GM12878 (cell line): Measurements from ENCODE around the gene LPCAT3. TPM values are rescaled to one million over a fixed set of nuclear protein-coding genes. Genes with fewer than 3 reads are reported as not detected.

Source experiments
- BACH1 ChIP-seq: fragments of 450-650 bp; IDR thresholded peaks from 2 replicates; pipeline ENCODE4 v1.6.1; 2017; ENCODE audit warnings: mild to moderate bottlenecking, borderline replicate concordance
- BCL11A ChIP-seq: IDR thresholded peaks from 2 replicates; pipeline ENCODE4 v1.6.1; 2011; ENCODE audit warnings: low read depth, low read length
- CREM ChIP-seq: IDR thresholded peaks from 2 replicates; pipeline ENCODE4 v1.6.1; 2014; ENCODE audit warnings: antibody characterized with exemption, low read depth
- DPF2 ChIP-seq: fragments of 450-650 bp; IDR thresholded peaks from 2 replicates; pipeline ENCODE4 v1.6.1; 2017; ENCODE audit warnings: mild to moderate bottlenecking
- E2F4 ChIP-seq: IDR thresholded peaks from 2 replicates; pipeline ENCODE4 v1.6.1; 2012; ENCODE audit warnings: low read depth, low read length, improper control_type of control experiment
- EGR1 ChIP-seq, 2 experiments: IDR thresholded peaks; 1 replicate in 1 of 2; 2 replicates in 1 of 2; pipeline ENCODE4 v1.6.1; 2011 to 2012; ENCODE audit warnings: low read depth in 2 of 2, low read length in 2 of 2, borderline replicate concordance in 1 of 2, mild to moderate bottlenecking in 1 of 2, moderate library complexity in 1 of 2
- FOS ChIP-seq: IDR thresholded peaks from 3 replicates; pipeline ENCODE4 v1.6.1; 2011; ENCODE audit warnings: borderline replicate concordance; ENCODE audit not compliant: insufficient read length; ENCODE audit errors: extremely low read depth
- HDAC2 ChIP-seq: fragments of 200-600 bp; sonication (generic); IDR thresholded peaks from 2 replicates; pipeline ENCODE4 v1.6.1; 2017
- LARP7 ChIP-seq: fragments of 450-650 bp; IDR thresholded peaks from 2 replicates; pipeline ENCODE4 v1.6.1; 2017; ENCODE audit warnings: mild to moderate bottlenecking
- MEF2B ChIP-seq: fragments of 450-650 bp; IDR thresholded peaks from 2 replicates; pipeline ENCODE4 v1.6.1; 2018; ENCODE audit warnings: mild to moderate bottlenecking, moderate library complexity; ENCODE audit not compliant: partially characterized antibody, poor library complexity, severe bottlenecking
- NFIC ChIP-seq: IDR thresholded peaks from 2 replicates; pipeline ENCODE4 v1.6.1; 2012; ENCODE audit warnings: low read depth, mild to moderate bottlenecking, inconsistent platforms, low read length, moderate library complexity
- NFYB ChIP-seq: IDR thresholded peaks from 2 replicates; pipeline ENCODE4 v1.6.1; 2011; ENCODE audit warnings: low read depth, mild to moderate bottlenecking, low read length, improper control_type of control experiment, moderate library complexity; ENCODE audit not compliant: insufficient read depth
- PKNOX1 ChIP-seq: fragments of 450-650 bp; IDR thresholded peaks from 2 replicates; pipeline ENCODE4 v1.6.1; 2016; ENCODE audit warnings: mild to moderate bottlenecking
- RAD51 ChIP-seq: fragments of 450-650 bp; IDR thresholded peaks from 2 replicates; pipeline ENCODE4 v1.6.1; 2016; ENCODE audit warnings: moderate library complexity, mild to moderate bottlenecking, inconsistent platforms
- SIN3A ChIP-seq: IDR thresholded peaks from 2 replicates; pipeline ENCODE4 v1.6.1; 2012; ENCODE audit warnings: low read depth, low read length, improper control_type of control experiment
- SKIL ChIP-seq: fragments of 450-650 bp; IDR thresholded peaks from 2 replicates; pipeline ENCODE4 v1.6.1; 2017; ENCODE audit warnings: mild to moderate bottlenecking, low read depth, inconsistent platforms; ENCODE audit not compliant: poor library complexity, severe bottlenecking
- SPI1 ChIP-seq: IDR thresholded peaks from 2 replicates; pipeline ENCODE4 v1.6.1; 2011; ENCODE audit warnings: low read depth, mild to moderate bottlenecking, low read length, moderate library complexity, borderline replicate concordance; ENCODE audit not compliant: insufficient read depth
- SREBF1 ChIP-seq: IDR thresholded peaks from 2 replicates; pipeline ENCODE4 v1.6.1; 2012; ENCODE audit warnings: mild to moderate bottlenecking, low read length
- SREBF2 ChIP-seq: IDR thresholded peaks from 2 replicates; pipeline ENCODE4 v1.6.1; 2012; ENCODE audit warnings: mild to moderate bottlenecking, low read length
- SUPT20H ChIP-seq: IDR thresholded peaks from 2 replicates; pipeline ENCODE4 v1.6.1; 2011; ENCODE audit warnings: low read depth, mild to moderate bottlenecking, low read length, moderate library complexity, borderline replicate concordance; ENCODE audit not compliant: control insufficient read depth
- YY1 ChIP-seq: IDR thresholded peaks from 2 replicates; pipeline ENCODE4 v1.6.1; 2011; ENCODE audit warnings: low read depth, mild to moderate bottlenecking, low read length
- polyA plus RNA-seq, 11 experiments: library from polyadenylated mRNA; depleted of rRNA in 4 of 11; unstranded in 6 of 11; stranded (reverse) in 5 of 11; fragments of >200 nt; fragmentation: Nextera tagmentation in 4 of 11; fragmentation: Illumina TruSeq in 1 of 11; extraction: Ambion mirVana in 4 of 11; extraction: Trizol in 1 of 11; gene quantifications; 1 replicate in 1 of 11; 2 replicates in 10 of 11; pipeline versions ENCODE4 v1.2.1 to v1.2.3, GENCODE V29; 2011 to 2016; ENCODE audit warnings: inconsistent platforms in 2 of 11, missing spikeins in 2 of 11, low read depth in 1 of 11
- total RNA-seq, 4 experiments: library from RNA; depleted of rRNA in 3 of 4; stranded (reverse); fragments of >200 nt in 3 of 4; fragmentation: Illumina TruSeq in 1 of 4; extraction: Trizol in 1 of 4; gene quantifications; 2 replicates each; pipeline versions ENCODE4 v1.2.1 to v1.2.3, GENCODE V29; 2013 to 2021
- TF ChIP-seq, protein P1 (sequence below): fragments of 450-650 bp; IDR thresholded peaks from 2 replicates; pipeline ENCODE4 v1.6.1; 2018; ENCODE audit warnings: borderline replicate concordance, mild to moderate bottlenecking; ENCODE audit not compliant: partially characterized antibody
- TF ChIP-seq, protein P2 (sequence below): IDR thresholded peaks from 2 replicates; pipeline ENCODE4 v1.6.1; 2011; ENCODE audit warnings: borderline replicate concordance, low read depth, mild to moderate bottlenecking, moderate library complexity, mixed read lengths, low read length; ENCODE audit not compliant: insufficient read depth; ENCODE audit errors: extremely low read length

The LPCAT3 gene
- total and polyA plus RNA-seq, 10 of the 15 experiments (the other 5 are each of a cell fraction or from before 2014, with no cell fraction given) = 2.6 to 48.3 (median 23.0) TPM

DNA sequence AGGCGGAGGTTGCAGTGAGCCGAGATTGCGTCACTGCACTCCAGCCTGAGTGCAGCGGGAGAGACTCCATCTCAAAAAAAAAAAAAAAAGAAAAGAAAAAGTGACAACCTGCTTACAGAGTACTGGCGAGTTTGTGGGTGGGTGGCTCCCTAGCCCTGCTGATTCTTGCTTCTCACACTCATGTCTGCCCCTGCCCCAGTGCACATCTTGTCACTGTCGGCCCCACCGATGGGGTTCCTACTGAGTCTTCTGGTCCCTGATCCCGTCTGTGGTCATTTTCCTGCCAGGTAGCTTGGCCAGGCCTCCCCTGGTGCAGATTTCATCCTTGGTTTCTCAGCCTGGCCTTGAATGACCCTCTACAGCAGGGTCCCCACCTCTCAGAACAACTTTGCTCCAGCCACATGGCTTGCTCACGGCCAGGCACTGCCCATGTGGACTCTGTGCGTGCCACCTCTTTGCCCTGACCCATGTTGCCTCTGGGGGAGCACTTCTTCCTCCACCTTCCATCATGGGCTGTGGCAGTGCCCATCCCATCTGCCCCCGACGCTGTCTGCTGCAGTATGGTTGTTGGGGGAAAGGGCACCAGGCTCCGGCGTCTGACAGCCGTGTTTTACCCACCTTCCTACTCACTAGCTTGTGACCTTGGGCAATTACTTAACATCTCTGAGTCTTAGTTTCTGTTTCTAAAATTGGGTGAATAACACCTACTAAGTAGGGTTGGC, 69.2 kb downstream of the LPCAT3 start (continued):
- TF ChIP-seq E2F4 (no peak), SKIL (peak; percentile 56), SPI1 (no peak), BACH1 (no peak), CREM (no peak), HDAC2 (no peak), DPF2 (peak; percentile 77; the same call in 1 of the 2 replicates), MEF2B (peak; percentile 81), NFIC (no peak), EGR1 (IDR thresholded peaks at IDR 0.05; ENCODE audit: borderline replicate concordance in 1 of 2, low read depth in 2 of 2, low read length in 2 of 2) (no peak), PKNOX1 (0 out of 2 replicates have a peak, but pooled peaks have one; percentile 7), SUPT20H (no peak), FOS (no peak), SREBF1 (no peak), BCL11A (0 out of 2 replicates have a peak, but pooled peaks have one; percentile 21), YY1 (no peak), LARP7 (no peak), SIN3A (no peak), SREBF2 (no peak), RAD51 (no peak), NFYB (no peak)
- TF ChIP-seq, protein P1, sequence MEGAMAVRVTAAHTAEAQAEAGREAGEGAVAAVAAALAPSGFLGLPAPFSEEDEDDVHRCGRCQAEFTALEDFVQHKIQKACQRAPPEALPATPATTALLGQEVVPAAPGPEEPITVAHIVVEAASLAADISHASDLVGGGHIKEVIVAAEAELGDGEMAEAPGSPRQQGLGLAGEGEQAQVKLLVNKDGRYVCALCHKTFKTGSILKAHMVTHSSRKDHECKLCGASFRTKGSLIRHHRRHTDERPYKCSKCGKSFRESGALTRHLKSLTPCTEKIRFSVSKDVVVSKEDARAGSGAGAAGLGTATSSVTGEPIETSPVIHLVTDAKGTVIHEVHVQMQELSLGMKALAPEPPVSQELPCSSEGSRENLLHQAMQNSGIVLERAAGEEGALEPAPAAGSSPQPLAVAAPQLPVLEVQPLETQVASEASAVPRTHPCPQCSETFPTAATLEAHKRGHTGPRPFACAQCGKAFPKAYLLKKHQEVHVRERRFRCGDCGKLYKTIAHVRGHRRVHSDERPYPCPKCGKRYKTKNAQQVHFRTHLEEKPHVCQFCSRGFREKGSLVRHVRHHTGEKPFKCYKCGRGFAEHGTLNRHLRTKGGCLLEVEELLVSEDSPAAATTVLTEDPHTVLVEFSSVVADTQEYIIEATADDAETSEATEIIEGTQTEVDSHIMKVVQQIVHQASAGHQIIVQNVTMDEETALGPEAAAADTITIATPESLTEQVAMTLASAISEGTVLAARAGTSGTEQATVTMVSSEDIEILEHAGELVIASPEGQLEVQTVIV = no peak
- TF ChIP-seq, protein P2, sequence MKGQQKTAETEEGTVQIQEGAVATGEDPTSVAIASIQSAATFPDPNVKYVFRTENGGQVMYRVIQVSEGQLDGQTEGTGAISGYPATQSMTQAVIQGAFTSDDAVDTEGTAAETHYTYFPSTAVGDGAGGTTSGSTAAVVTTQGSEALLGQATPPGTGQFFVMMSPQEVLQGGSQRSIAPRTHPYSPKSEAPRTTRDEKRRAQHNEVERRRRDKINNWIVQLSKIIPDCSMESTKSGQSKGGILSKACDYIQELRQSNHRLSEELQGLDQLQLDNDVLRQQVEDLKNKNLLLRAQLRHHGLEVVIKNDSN = no peak
